Stomach (tissue), 9 donors: ENCODE data around the gene INSM1. TPM values are rescaled to one million over a fixed set of nuclear protein-coding genes. Genes with fewer than 3 reads are reported as not detected.

Experiments used
- DNase-seq, 2 donors: peaks; one replicate each; pipeline versions ENCODE4 v3.0.0 to v3.0.0-alpha.2; 2013 to 2019
- H3K27ac ChIP-seq, 5 donors: fragments of 200-600 bp in 4 of 5; sonication (generic) in 4 of 5; one replicate each; pipeline ENCODE4 v1.5.1; 2013 to 2019; ENCODE audit warnings: mild to moderate bottlenecking in 1 of 5, moderate library complexity in 1 of 5
- H3K27me3 ChIP-seq, 3 donors: fragments of 200-600 bp; sonication (generic); one replicate each; pipeline ENCODE4 v1.5.1; 2017 to 2019; ENCODE audit warnings: mixed run types in 1 of 3
- H3K36me3 ChIP-seq, 4 donors: fragments of 200-600 bp; sonication (generic); 1 replicate in 3 of 4; 2 replicates in 1 of 4; pipeline ENCODE4 v1.5.1; 2016 to 2019
- H3K4me1 ChIP-seq, 4 donors: fragments of 200-600 bp; sonication (generic); one replicate each; pipeline ENCODE4 v1.5.1; 2016 to 2019
- H3K4me3 ChIP-seq, 4 donors: fragments of 200-600 bp; sonication (generic) in 3 of 4; one replicate each; pipeline ENCODE4 v1.5.1; 2016 to 2019; ENCODE audit warnings: mild to moderate bottlenecking in 1 of 4
- H3K9me3 ChIP-seq, 4 donors: fragments of 200-600 bp; sonication (generic); one replicate each; pipeline ENCODE4 v1.5.1; 2016 to 2019
- EP300 ChIP-seq: sonication (generic); formaldehyde crosslinking; IDR thresholded peaks from one replicate; pipeline ENCODE4 v1.6.1; 2017; ENCODE audit warnings: antibody characterized with exemption
- POLR2A ChIP-seq, 4 donors: fragments of 450-650 bp; IDR thresholded peaks; one replicate each; pipeline ENCODE4 v1.6.1; 2016; ENCODE audit warnings: antibody characterized with exemption in 4 of 4, control low read depth in 2 of 4, mild to moderate bottlenecking in 1 of 4, moderate library complexity in 1 of 4
- POLR2AphosphoS5 ChIP-seq, 3 donors: sonication (generic); formaldehyde crosslinking; IDR thresholded peaks; one replicate each; pipeline ENCODE4 v1.6.1; 2016; ENCODE audit warnings: antibody characterized with exemption in 3 of 3
- WGBS, 5 donors: extraction: QIAGEN DNeasy Blood & Tissue Kit in 3 of 5; methylation state at CpG; one replicate each; pipeline versions ENCODE4 v1.1.5 to v1.1.7; 2013 to 2018; 5-methylcytosine and 5-hydroxymethylcytosine counted together
- intact Hi-C: fragments of 100-400 bp; cut with DNase I; formaldehyde crosslinking; loops from one replicate; pipeline ENCODE4 v1.15.1; 2023; ENCODE audit warnings: low total_unique reads
- polyA plus RNA-seq, 3 donors: library from polyadenylated mRNA; stranded (reverse); fragments of 200-250 nt; gene quantifications; one replicate each; pipeline ENCODE4 v1.2.3, GENCODE V29; 2013
- total RNA-seq, 5 donors: library from RNA; depleted of rRNA; stranded (reverse); fragments of >200 nt; gene quantifications; one replicate each; pipeline versions ENCODE4 v1.1.0 to v1.2.3, GENCODE V29; 2014 to 2016
- TF ChIP-seq, protein P1 (sequence below), 7 experiments: fragments of 450-650 bp in 4 of 7; fragments of 200-600 bp in 3 of 7; sonication (generic) in 3 of 7; IDR thresholded peaks; one replicate each; pipeline ENCODE4 v1.5.1; 2016 to 2019; ENCODE audit warnings: antibody characterized with exemption in 7 of 7, control low read depth in 2 of 7, mild to moderate bottlenecking in 1 of 7
- donor health status: healthy with polysubstance abuse.
- donor health status: Bipolar disorder and iron deficiency.
- donor health status: healthy.

The INSM1 gene
- total and polyA plus RNA-seq, 8 donors: 0.48 to 23.2 (median 2.0) TPM; not detected in 3

DNA sequence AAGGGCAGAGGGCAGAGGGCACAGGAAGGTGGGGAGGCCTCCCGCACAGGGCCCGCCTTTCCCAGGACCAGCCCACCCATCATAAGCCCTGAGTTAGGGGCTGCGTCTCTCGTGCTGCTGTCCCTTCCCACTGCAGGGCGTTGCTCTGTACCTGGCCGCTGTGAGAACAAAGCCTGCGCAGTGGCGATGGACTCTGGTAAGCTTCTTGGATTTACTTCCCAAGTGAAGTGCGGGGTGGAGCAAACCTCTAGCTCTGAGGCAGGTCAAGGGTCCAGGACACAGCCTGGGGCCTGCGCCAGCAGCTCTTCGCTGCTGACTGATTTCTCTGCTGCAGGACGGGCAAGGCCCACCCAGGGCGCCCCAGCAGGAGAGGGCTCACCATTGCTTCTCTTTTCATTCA lies 23.9 kb downstream of the INSM1 start:
- Histone ChIP-seq H3K4me1 (peaks cover 0 to 4% (median 0%) of the 10 kb centered on the region in 4 donors), H3K27me3 (no peaks in the 10 kb centered on the region), H3K9me3 (no peaks in the 10 kb centered on the region), H3K36me3 (peaks cover 24 to 76% (median 69%) of the 10 kb centered on the region in 4 donors), H3K27ac (no peak overlapping the region), H3K4me3 (no peak overlapping the region)
- WGBS, 5 donors: 88 to 97% (median 93%) methylated on average over 7 to 13 of the region's 13 CpGs
- TF ChIP-seq EP300 (no peak), POLR2AphosphoS5 (IDR thresholded peaks at IDR 0.05) (no peak)
- intact Hi-C loops: no loop called here
- DNase-seq: no peak

DNA sequence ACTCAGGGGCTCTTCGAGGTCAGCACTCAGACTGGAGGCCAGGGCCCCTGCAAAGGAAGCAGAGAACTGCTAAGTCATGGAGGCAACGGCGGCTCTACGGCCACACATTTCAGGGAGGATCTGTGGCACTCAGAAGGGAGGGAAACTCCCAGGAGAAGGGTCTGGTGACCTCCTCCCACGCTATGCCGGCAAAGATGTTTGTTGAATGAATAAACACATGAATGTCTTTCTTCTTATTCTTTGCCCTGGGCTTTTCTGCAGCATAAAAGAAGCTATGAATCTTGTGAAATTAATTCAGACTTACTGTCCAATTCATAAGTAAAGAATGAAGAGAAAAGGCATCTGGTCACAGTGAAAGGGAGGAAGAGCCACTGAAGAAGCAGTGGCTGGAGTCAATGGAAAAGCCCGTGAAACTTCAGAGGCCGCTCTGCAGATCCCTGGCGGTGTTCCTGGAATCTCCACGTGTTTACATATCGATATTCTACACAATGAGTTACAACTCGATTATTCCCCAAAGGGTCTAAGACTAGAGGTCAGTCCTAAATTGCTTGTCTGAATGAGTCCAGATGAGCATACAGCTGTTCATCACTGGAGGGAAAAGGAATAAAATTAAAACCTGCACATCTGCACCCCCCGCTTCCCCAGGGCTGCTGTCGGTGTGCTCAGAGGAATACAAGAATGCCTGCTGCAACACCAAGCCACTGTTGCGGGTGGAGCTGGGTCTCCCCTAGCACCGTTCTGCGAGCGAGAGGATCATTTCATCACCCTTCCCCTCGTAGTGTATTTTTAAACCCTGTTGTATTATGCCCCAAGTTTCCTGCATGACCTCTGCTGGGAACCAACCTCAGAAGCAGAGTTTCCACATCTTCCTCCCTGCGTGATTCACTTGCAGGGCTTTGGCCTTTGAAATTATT lies 25.6 kb downstream of the INSM1 start:
- Histone ChIP-seq H3K4me3 (no peak overlapping the region), H3K9me3 (no peaks in the 10 kb centered on the region), H3K27ac (no peak overlapping the region), H3K4me1 (peaks cover 0 to 4% (median 0%) of the 10 kb centered on the region in 4 donors), H3K27me3 (no peaks in the 10 kb centered on the region), H3K36me3 (peaks cover 24 to 93% (median 83%) of the 10 kb centered on the region in 4 donors)
- TF ChIP-seq POLR2A (IDR thresholded peaks at IDR 0.05): no peak
- TF ChIP-seq EP300: no peak
- no peak for TF ChIP-seq POLR2AphosphoS5 (IDR thresholded peaks at IDR 0.05)
- intact Hi-C loops: no loop called here
- DNase-seq: peak in 1 of 2 donors; percentile 39
- WGBS, 5 donors: 55 to 75% (median 71%) methylated on average over 20 of the region's 20 CpGs

DNA sequence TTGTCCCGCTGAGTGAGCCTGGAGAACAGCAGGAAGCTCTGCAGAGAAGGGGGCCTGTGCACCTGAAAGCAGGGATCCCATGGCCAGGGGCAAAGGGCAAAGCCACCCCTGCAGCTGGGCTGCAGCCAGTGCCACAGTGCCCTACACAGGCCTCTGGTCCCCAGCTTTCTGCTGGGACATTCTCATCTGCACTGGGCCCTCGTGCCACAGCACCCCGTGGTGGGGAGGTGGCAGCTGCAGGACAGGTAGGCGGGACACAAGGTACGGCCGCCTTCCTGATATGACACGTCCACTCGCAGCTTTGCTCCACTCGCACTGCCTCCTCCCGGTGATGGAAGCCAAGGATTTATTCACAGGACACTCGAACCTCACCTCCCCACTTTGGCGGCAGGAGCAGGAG lies 27.2 kb downstream of the INSM1 start:
- 87 to 95% (median 92%) methylated on average over 10 to 12 of the region's 12 CpGs for WGBS, 5 donors
- Histone ChIP-seq H3K4me1 (peaks cover 0 to 4% (median 0%) of the 10 kb centered on the region in 4 donors), H3K4me3 (no peak overlapping the region), H3K9me3 (no peaks in the 10 kb centered on the region), H3K36me3 (peaks cover 24 to 98% (median 92%) of the 10 kb centered on the region in 4 donors), H3K27ac (no peak overlapping the region), H3K27me3 (no peaks in the 10 kb centered on the region)
- no peak for DNase-seq
- intact Hi-C loops: no loop called here
- TF ChIP-seq, protein P1, sequence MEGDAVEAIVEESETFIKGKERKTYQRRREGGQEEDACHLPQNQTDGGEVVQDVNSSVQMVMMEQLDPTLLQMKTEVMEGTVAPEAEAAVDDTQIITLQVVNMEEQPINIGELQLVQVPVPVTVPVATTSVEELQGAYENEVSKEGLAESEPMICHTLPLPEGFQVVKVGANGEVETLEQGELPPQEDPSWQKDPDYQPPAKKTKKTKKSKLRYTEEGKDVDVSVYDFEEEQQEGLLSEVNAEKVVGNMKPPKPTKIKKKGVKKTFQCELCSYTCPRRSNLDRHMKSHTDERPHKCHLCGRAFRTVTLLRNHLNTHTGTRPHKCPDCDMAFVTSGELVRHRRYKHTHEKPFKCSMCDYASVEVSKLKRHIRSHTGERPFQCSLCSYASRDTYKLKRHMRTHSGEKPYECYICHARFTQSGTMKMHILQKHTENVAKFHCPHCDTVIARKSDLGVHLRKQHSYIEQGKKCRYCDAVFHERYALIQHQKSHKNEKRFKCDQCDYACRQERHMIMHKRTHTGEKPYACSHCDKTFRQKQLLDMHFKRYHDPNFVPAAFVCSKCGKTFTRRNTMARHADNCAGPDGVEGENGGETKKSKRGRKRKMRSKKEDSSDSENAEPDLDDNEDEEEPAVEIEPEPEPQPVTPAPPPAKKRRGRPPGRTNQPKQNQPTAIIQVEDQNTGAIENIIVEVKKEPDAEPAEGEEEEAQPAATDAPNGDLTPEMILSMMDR (IDR thresholded peaks at IDR 0.05): no peak
- no peak for TF ChIP-seq POLR2A (IDR thresholded peaks at IDR 0.05)
- TF ChIP-seq EP300: no peak
- TF ChIP-seq POLR2AphosphoS5 (IDR thresholded peaks at IDR 0.05): no peak

DNA sequence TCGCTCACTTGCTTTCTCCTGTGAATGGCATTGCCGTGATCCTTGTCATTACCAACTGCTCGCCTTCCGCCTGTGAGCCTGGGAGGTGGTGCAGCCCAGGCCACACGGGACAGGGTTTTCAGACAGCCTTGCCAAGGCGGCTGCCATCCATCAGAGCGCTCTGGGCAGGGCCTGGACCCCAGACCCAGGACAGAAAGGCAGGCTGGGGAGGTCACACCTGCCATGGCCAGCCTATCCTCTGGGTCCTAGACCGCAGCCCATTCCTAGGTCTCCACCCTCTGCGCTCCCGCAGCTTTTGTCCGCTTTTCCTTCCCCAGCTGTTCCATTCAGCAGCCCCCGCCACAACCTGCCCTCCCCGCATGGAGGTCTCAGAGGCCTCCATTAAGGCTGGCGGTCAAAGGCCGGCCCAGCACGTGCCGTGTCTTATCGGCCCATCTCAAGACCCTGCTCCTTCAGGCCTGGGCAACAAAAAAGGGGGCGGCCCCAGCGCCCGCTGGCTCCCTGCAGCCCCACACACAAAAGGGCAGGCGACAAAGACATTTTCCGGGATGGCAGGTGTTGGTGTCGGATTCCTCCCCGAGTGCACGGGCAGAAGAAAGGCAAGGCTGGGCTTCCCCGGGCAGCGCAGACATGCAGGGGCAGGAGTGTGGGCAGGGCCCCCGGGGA lies 28.1 kb downstream of the INSM1 start:
- intact Hi-C loops: no loop called here
- Histone ChIP-seq H3K27ac (no peak overlapping the region), H3K4me1 (peaks cover 0 to 4% (median 0%) of the 10 kb centered on the region in 4 donors), H3K36me3 (peaks cover 20 to 93% (median 86%) of the 10 kb centered on the region in 4 donors), H3K9me3 (no peaks in the 10 kb centered on the region), H3K4me3 (no peak overlapping the region), H3K27me3 (no peaks in the 10 kb centered on the region)
- WGBS, 5 donors: 81 to 93% (median 92%) methylated on average over 29 of the region's 29 CpGs
- no peak for DNase-seq
- TF ChIP-seq, protein P1 (IDR thresholded peaks at IDR 0.05): no peak
- no peak for TF ChIP-seq EP300
- TF ChIP-seq POLR2A (IDR thresholded peaks at IDR 0.05): no peak

DNA sequence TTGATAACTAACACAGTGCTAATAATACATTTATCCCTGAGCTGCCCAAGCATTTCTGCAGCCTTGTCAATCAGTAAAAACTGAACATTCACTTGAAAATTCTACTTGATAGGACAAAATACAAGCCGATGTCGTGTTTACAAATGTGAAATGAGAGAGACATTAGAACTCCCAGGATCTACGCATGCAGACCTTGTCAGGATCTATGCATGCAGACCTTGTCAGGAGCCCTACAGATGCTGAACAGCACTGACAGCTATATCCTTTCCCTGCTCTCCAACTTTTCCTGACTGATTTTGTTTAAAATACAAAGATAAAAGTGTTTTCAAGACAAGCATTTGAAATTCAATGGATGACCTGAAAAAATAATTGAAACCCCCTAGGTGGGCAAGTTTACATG lies 28.9 kb downstream of the INSM1 start:
- DNase-seq: no peak
- peaks cover 18 to 91% (median 80%) of the 10 kb centered on the region in 4 donors for H3K36me3 ChIP-seq

More for the DNA sequence above, 28.9 kb downstream of the INSM1 start:
- intact Hi-C loops: no loop called here
- Histone ChIP-seq H3K4me1 (peaks cover 0 to 4% (median 0%) of the 10 kb centered on the region in 4 donors), H3K27me3 (no peaks in the 10 kb centered on the region), H3K27ac (no peak overlapping the region), H3K4me3 (no peak overlapping the region), H3K9me3 (no peaks in the 10 kb centered on the region)
- TF ChIP-seq POLR2AphosphoS5 (IDR thresholded peaks at IDR 0.05): no peak
- no peak for TF ChIP-seq EP300
- TF ChIP-seq, protein P1 (IDR thresholded peaks at IDR 0.05): no peak
- no peak for TF ChIP-seq POLR2A (IDR thresholded peaks at IDR 0.05)
- WGBS, 5 donors: 87 to 95% (median 90%) methylated on average over 3 of the region's 3 CpGs
